HL-60 (cell line): ENCODE data around the gene E2F3.
A peak's percentile ranks its signal among the peaks of the same experiment; 100 is the strongest.

Source experiments
- DNase-seq, 2 experiments: peaks; one replicate each; pipeline ENCODE4 v3.0.0-alpha.2; 2010 to 2020; ENCODE audit warnings: low read depth in 1 of 2, low spot score in 1 of 2
- H3K27ac ChIP-seq: fragments of 250-450 bp; sonication (Bioruptor Pico); replicated peaks from 2 replicates; pipeline ENCODE4 v1.5.1; 2020; ENCODE audit warnings: mild to moderate bottlenecking, moderate library complexity
- H3K27me3 ChIP-seq: fragments of 250-450 bp; sonication (Bioruptor Pico); 2 replicates; pipeline ENCODE4 v1.5.1; 2021; ENCODE audit warnings: mild to moderate bottlenecking, moderate library complexity; ENCODE audit not compliant: insufficient read depth, poor library complexity, severe bottlenecking
- H3K4me3 ChIP-seq: replicated peaks from 2 replicates; pipeline ENCODE4 v1.5.1; 2011; ENCODE audit warnings: mild to moderate bottlenecking, control low read depth, low read length; ENCODE audit not compliant: insufficient read depth
- GABPA ChIP-seq: IDR thresholded peaks from 2 replicates; pipeline ENCODE4 v1.6.1; 2012; ENCODE audit warnings: low read depth
- POLR2AphosphoS5 ChIP-seq: IDR thresholded peaks from 2 replicates; pipeline ENCODE4 v1.6.1; 2012; ENCODE audit warnings: low read depth
- REST ChIP-seq: IDR thresholded peaks from 2 replicates; pipeline ENCODE4 v1.6.1; 2012; ENCODE audit warnings: low read depth; ENCODE audit not compliant: insufficient replicate concordance
- SPI1 ChIP-seq: IDR thresholded peaks from 2 replicates; pipeline ENCODE4 v1.6.1; 2012; ENCODE audit warnings: low read depth, mild to moderate bottlenecking, borderline replicate concordance
- TF ChIP-seq, protein P1 (sequence below): IDR thresholded peaks from one replicate; pipeline ENCODE4 v1.5.1; 2011; ENCODE audit warnings: low read length, control low read depth, inconsistent platforms; ENCODE audit not compliant: insufficient read depth

Gene E2F3

DNA sequence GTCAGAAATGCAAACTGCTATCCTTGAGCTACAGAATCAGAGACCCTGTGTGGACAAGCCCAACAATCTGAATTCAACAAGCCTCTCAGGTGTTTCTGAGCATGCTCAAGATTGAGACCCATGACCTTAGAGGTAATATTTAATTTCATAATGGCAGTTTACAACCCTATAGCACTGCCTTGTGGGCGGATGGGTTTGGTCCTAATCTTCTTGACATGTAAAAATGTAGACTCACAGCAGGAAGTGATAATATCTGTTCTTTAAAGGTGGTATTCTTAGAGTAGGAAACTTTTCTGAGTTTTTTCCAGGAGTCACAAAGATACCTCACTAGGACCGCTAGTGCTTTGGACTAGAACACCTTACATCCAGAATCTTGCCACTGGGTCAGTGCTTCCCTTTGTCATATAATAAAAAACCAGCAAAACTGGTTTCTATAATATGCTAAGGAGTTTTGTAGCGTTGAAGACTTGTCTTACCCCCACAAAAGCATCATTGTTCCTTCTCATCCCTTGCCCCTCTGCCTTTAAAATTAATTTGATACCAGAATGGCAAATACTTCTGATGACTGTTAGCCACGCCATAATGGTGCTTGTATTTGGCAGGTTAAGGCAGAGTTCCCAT lies 52.6 kb downstream of the E2F3 start:
- no peak overlapping the region for H3K4me3 ChIP-seq
- TF ChIP-seq REST (no peak), SPI1 (no peak), POLR2AphosphoS5 (no peak), GABPA (no peak)
- TF ChIP-seq, protein P1, sequence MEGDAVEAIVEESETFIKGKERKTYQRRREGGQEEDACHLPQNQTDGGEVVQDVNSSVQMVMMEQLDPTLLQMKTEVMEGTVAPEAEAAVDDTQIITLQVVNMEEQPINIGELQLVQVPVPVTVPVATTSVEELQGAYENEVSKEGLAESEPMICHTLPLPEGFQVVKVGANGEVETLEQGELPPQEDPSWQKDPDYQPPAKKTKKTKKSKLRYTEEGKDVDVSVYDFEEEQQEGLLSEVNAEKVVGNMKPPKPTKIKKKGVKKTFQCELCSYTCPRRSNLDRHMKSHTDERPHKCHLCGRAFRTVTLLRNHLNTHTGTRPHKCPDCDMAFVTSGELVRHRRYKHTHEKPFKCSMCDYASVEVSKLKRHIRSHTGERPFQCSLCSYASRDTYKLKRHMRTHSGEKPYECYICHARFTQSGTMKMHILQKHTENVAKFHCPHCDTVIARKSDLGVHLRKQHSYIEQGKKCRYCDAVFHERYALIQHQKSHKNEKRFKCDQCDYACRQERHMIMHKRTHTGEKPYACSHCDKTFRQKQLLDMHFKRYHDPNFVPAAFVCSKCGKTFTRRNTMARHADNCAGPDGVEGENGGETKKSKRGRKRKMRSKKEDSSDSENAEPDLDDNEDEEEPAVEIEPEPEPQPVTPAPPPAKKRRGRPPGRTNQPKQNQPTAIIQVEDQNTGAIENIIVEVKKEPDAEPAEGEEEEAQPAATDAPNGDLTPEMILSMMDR: no peak
- H3K27ac ChIP-seq: no peak overlapping the region
- no peaks in the 10 kb centered on the region for H3K27me3 ChIP-seq
- no peak for DNase-seq

DNA sequence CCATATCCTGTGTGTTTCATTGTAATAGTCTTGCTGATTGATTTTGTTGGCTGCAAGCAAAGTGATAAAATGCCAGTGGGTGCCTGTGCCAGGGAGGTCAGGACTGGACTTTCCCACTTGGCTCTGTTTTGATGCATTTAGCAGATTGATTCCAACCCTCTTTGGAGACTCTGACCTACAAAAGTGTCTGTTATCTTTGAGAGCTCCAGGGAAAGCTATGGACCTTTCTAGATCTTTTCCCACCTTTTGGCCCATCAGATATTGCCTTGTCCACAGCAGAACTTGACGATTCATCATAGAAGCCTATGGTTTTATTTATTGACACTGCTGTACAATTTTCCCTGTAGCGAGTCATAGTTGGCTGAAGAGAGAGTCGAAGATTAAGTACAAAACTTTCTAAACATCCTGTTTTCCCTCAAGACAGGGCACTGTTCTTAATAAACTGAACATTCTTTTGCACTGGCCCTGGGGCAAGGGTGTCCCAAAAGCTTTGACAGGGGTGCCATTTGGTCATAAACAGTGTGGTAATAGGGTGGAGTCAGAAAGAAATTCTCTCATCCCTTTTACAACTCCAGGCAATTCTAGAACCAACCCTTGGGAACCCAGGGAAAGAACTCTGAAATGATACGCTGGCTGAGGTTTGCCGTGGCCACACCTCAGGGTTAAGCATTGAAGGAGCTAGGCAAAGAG lies 53.7 kb downstream of the E2F3 start:
- no peak for DNase-seq
- TF ChIP-seq REST (no peak), GABPA (no peak), SPI1 (no peak), POLR2AphosphoS5 (no peak)
- TF ChIP-seq, protein P1: no peak
- no peak overlapping the region for H3K27ac ChIP-seq
- H3K27me3 ChIP-seq: no peaks in the 10 kb centered on the region
- H3K4me3 ChIP-seq: no peak overlapping the region

GRCh38 chr6:20458027-20458894 lies 56.6 kb downstream of the E2F3 start:
- no peak for DNase-seq
- peak; percentile 34; the same call in 1 of the 2 replicates for TF ChIP-seq SPI1
- TF ChIP-seq POLR2AphosphoS5: no peak
- TF ChIP-seq GABPA: no peak
- H3K4me3 ChIP-seq: no peak overlapping the region
- H3K27me3 ChIP-seq: no peaks in the 10 kb centered on the region
- no peak overlapping the region for H3K27ac ChIP-seq

DNA sequence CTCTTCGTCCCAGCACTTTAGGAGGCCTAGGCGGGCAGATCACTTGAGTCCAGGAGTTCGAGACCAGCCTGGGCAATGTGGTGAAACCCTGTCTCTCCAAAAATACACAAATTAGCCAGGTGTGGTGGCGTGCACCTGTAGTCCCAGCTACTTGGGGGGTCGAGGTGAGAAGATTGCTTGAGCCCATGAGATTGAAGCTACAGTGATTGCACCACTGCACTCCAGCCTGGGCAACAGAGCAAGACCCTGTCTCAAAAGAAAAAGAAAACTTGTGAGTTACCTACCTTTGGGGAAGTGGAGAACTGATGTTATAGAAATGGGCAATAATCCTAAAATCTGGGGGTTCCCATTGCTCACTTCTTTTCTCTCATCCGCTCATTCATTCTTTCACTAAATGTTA lies 58.0 kb downstream of the E2F3 start:
- H3K27me3 ChIP-seq: no peaks in the 10 kb centered on the region
- no peak overlapping the region for H3K4me3 ChIP-seq
- TF ChIP-seq REST: no peak
- no peak for TF ChIP-seq GABPA
- TF ChIP-seq SPI1: no peak
- no peak overlapping the region for H3K27ac ChIP-seq
- no peak for DNase-seq
